Measurements from ENCODE around the gene IFITM2.
A peak's percentile ranks its signal among the peaks of the same experiment; 100 is the strongest.

Gene IFITM2

DNA sequence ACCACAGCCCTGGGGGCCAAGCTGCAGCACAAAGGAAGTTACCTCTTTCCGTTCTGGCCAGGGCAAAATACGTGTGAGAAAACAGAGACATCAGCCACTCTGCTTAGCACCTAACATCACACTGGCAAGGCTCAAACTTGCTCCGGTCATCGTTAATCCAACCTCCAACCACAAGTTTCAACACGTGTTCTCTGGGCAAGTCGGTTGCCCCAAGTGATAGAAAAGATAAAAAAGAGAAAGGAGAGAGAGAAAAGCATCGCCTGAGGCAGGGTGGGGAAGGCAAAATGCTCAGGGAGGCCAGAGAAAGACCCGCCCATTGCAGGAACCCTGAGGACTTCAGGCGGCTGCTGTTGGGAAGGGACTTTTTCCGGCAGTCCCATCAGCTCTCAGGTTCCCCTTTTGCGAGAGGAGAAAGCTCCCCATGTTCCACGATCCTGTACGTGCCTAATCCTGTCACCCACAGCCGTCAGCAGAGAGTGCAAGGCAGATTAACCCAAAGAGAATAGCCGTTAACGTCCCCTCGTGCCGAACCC is 43.2 kb downstream of the IFITM2 start:
- TF ChIP-seq, protein P1, sequence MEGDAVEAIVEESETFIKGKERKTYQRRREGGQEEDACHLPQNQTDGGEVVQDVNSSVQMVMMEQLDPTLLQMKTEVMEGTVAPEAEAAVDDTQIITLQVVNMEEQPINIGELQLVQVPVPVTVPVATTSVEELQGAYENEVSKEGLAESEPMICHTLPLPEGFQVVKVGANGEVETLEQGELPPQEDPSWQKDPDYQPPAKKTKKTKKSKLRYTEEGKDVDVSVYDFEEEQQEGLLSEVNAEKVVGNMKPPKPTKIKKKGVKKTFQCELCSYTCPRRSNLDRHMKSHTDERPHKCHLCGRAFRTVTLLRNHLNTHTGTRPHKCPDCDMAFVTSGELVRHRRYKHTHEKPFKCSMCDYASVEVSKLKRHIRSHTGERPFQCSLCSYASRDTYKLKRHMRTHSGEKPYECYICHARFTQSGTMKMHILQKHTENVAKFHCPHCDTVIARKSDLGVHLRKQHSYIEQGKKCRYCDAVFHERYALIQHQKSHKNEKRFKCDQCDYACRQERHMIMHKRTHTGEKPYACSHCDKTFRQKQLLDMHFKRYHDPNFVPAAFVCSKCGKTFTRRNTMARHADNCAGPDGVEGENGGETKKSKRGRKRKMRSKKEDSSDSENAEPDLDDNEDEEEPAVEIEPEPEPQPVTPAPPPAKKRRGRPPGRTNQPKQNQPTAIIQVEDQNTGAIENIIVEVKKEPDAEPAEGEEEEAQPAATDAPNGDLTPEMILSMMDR (IDR thresholded peaks at IDR 0.05; ENCODE audit: control extremely low read depth, extremely low read depth, low read depth, missing control alignments): no peak
- ChIA-PET CTCF (interaction anchor here (0.9 kb wide), 1 partner anchor 27 kb away, joined by 3 read pairs; no protein-coding TSS in a partner anchor), POLR2A (interaction anchor here (0.6 kb wide), 1 partner anchor 41 kb away, joined by 3 read pairs; no protein-coding TSS in a partner anchor)
- DNase-seq (ENCODE audit: extremely low spot score): peak; percentile 32

DNA sequence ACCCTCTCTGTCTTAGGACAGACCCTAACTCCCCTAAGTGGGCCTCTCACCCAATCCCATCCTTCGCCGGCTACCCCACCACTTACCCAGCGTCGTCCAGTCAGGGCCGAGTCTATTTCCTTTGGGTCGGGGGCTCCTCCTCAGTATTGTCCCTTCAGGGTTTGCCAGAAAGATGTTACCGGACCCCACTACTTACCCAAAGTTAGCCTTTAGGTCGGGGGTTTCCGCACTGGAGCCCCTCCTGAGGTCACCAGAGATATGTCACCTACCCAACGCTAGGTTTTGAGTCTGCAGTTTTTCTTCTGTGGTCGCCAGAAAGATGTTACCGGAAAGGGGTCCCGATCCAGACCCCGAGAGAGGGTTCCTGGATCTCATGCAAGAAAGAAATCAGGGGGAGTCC is 43.8 kb downstream of the IFITM2 start:
- CTCF ChIA-PET: interaction anchor here (1.3 to 1.7 kb wide), 2 partner anchors 9 to 12 kb away, joined by 4 read pairs; no protein-coding TSS in a partner anchor
- no peak for DNase-seq (ENCODE audit: extremely low spot score)
- POLR2A ChIA-PET: no interaction called here
- TF ChIP-seq, protein P1 (IDR thresholded peaks at IDR 0.05; ENCODE audit: control extremely low read depth, extremely low read depth, low read depth, missing control alignments): no peak

DNA sequence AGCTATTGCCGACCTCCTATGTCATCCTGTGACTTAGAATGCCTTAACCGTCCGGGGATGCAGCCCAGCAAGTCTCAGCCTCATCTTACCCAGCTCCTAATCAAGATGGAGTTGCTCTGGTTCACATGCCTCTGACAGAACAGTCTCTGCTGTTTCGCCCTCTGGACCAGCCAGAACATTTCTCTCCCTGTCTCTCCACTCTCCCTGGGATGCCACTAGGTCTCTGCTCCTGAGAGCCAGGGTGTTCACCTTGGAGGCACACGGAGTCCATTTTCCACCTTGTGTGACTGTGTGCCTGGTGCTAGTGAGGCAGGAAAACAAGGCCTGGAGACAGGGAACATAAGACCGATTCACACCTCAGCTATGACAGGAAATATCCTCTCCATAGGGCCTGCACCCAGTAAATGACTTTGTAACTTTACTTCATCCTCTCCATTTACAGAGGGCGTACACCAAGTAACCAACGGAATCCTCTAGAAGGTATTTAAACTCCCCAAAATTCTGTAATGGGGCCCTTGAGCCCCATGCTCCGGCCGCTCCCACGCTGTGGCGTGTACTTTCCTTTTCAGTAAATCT is 44.9 kb downstream of the IFITM2 start:
- CTCF ChIA-PET: interaction anchor here (1.3 to 1.8 kb wide), 4 partner anchors 10 to 102 kb away, joined by 3 to 8 read pairs (median 4); no protein-coding TSS in a partner anchor

DNA sequence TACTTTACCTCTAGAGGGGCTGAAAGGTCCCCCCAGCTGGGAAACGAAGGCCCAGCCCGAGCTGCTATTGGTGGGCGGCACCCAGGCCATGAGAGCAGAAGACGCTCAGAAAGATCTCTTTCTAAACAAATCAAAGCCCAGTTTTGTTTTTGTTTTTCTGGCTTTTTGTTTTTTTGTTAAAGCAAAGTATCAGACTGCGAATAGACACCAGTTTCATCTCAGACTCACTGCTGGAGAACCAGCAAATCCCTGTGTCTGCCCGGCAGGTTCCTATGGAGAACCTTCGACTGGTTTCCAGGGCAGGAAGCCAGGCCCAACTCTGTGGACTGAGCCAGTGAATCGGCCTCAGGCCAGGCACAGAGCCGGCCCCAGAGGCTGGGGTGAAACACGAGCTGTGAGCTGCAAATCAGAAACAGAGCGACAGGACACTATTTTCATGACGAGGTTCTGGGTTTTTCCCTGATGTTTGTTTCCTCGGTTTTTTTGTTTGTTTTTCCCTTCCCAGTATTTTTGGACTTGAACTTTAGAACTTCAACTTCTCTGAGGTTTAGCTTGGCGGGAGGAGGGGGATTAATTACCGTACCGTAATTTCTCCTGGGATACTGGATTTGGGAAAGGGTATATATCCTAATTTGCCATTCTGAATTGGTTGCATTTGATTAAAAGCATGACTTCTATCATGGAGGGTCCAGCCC is 45.7 kb downstream of the IFITM2 start:
- TF ChIP-seq, protein P1 (IDR thresholded peaks at IDR 0.05; ENCODE audit: control extremely low read depth, extremely low read depth, low read depth, missing control alignments): no peak
- ChIA-PET CTCF (interaction anchor here (1.3 to 1.8 kb wide), 3 partner anchors 11 to 103 kb away, joined by 3 to 8 read pairs (median 4); no protein-coding TSS in a partner anchor), POLR2A (no interaction called here)
- no peak for DNase-seq (ENCODE audit: extremely low spot score)

More for the DNA sequence above, 44.9 kb downstream of the IFITM2 start:
- no peak for DNase-seq (ENCODE audit: extremely low spot score)
- POLR2A ChIA-PET: interaction anchor here (0.7 kb wide), 1 partner anchor 52 kb away, joined by 3 read pairs; no protein-coding TSS in a partner anchor
- TF ChIP-seq, protein P1 (IDR thresholded peaks at IDR 0.05; ENCODE audit: control extremely low read depth, extremely low read depth, low read depth, missing control alignments): no peak

DNA sequence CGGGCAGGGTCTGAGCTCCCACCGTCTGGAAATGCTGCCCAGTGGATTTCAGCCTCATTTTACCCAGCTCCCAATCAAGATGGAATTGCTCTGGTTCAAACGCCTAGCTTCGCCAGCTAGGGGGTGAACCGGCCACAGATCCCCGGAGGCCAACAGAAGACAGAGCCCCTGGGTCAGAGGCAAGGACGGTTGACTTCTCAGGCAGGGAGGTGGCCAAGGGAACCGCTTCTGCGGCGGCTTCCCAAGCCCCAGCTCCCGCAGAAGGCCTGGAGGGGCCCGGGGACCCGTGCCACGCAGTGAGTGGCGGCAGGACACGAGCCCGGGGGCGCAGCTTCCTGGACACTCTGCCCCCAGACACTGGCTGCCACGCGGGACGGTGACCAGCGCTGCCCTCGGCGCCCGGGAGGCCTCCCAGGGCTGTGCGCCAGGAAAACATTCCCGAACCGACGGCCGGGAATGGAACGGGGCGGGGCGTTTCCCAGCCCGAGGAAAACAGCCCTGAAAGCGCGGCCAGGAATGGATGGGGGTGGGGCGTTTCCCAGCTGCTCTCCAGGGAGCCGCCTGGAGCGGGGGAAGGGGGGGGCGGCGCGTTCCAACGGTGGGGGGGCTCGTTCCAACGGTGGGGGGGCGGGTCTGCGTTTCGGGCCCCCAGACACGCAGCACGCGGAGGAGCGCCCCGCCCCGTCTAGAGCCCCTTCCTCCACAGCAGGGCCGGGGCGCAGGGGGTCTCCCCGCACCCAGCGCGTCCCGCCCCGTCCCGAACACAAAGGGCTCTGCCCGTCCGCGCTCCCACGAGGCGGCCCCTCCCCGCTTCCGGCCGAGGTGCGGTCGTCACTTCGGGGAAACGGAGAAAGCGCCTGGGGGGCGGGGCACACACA is 48.2 kb downstream of the IFITM2 start:
- TF ChIP-seq, protein P1 (IDR thresholded peaks at IDR 0.05; ENCODE audit: control extremely low read depth, extremely low read depth, low read depth, missing control alignments): no peak
- CTCF ChIA-PET: interaction anchor here (0.8 to 2.3 kb wide), 13 partner anchors 8 to 148 kb away, joined by 3 to 18 read pairs (median 4); partner anchors contain the start of genes BET1L and RIC8A
- peak; percentile 89 for DNase-seq (ENCODE audit: extremely low spot score)
- POLR2A ChIA-PET: interaction anchor here (0.6 to 1.6 kb wide), 5 partner anchors 17 to 151 kb away, joined by 3 to 9 read pairs (median 5); no protein-coding TSS in a partner anchor
